Thoracic aorta (tissue), 2 donors: ENCODE measurements around the gene TMX3. TPM values are rescaled to one million over a fixed set of nuclear protein-coding genes. Genes with fewer than 3 reads are reported as not detected.

Experiments used
- ATAC-seq: fragments of 150-250 bp; one replicate; pipeline ENCODE4 v1.8.0; 2017; ENCODE audit warnings: low read depth; ENCODE audit not compliant: insufficient number of reproducible peaks, low FRiP score
- DNase-seq: peaks from one replicate; pipeline ENCODE4 v3.0.0-alpha.2; 2020; ENCODE audit warnings: low spot score
- H3K27ac ChIP-seq, 2 donors: fragments of 200-600 bp; sonication (generic); 1 replicate in 1 of 2; 2 replicates in 1 of 2; pipeline ENCODE4 v1.5.1; 2016; ENCODE audit warnings: mild to moderate bottlenecking in 2 of 2, moderate library complexity in 2 of 2
- H3K27me3 ChIP-seq: fragments of 200-600 bp; sonication (generic); replicated peaks from 2 replicates; pipeline ENCODE4 v1.6.0; 2016; ENCODE audit warnings: mild to moderate bottlenecking; ENCODE audit not compliant: insufficient read depth
- H3K36me3 ChIP-seq: fragments of 200-600 bp; sonication (generic); one replicate; pipeline ENCODE4 v1.5.1; 2016
- H3K4me1 ChIP-seq, 2 donors: fragments of 200-600 bp; sonication (generic); 1 replicate in 1 of 2; 2 replicates in 1 of 2; pipeline versions ENCODE4 v1.5.1 to v1.6.0; 2016; ENCODE audit warnings: low read depth in 2 of 2, mild to moderate bottlenecking in 1 of 2; ENCODE audit not compliant: control insufficient read depth in 1 of 2
- H3K4me3 ChIP-seq: fragments of 200-600 bp; sonication (generic); 2 replicates; pipeline ENCODE4 v1.5.1; 2016; ENCODE audit warnings: mild to moderate bottlenecking
- H3K9me3 ChIP-seq: fragments of 200-600 bp; sonication (generic); 2 replicates; pipeline ENCODE4 v1.5.1; 2016
- CTCF ChIP-seq: fragments of 200-600 bp; sonication (generic); IDR thresholded peaks from one replicate; pipeline ENCODE4 v1.5.1; 2019; ENCODE audit warnings: antibody characterized with exemption
- total RNA-seq, 2 donors: library from RNA; depleted of rRNA; stranded (reverse); fragments of >200 nt; gene quantifications; one replicate each; pipeline versions ENCODE4 v1.1.0 to v1.2.3, GENCODE V29; 2016

TMX3 gene
- total RNA-seq, 2 donors from 2014 or later = 41.3 to 57.4 TPM

GRCh38 chr18:68713796-68714195 lies 1.1 kb downstream of the TMX3 start:
- peak overlapping the region; percentile 83 for H3K4me3 ChIP-seq
- no peak for DNase-seq
- H3K27ac ChIP-seq = no peak overlapping the region
- H3K4me1 ChIP-seq = peaks cover 8 to 10% of the 10 kb centered on the region in 2 donors
- no peaks in the 10 kb centered on the region for H3K27me3 ChIP-seq
- H3K36me3 ChIP-seq = peaks cover 11% of the 10 kb centered on the region
- no peak for TF ChIP-seq CTCF
- no peak for ATAC-seq
- H3K9me3 ChIP-seq = no peaks in the 10 kb centered on the region

GRCh38 chr18:68713131-68713530 lies 1.8 kb downstream of the TMX3 start:
- DNase-seq = no peak
- H3K27me3 ChIP-seq = no peaks in the 10 kb centered on the region
- H3K4me3 ChIP-seq = no peak overlapping the region
- H3K27ac ChIP-seq = no peak overlapping the region
- H3K4me1 ChIP-seq = peaks cover 8 to 10% of the 10 kb centered on the region in 2 donors
- H3K36me3 ChIP-seq = peaks cover 15% of the 10 kb centered on the region
- no peak for ATAC-seq
- no peaks in the 10 kb centered on the region for H3K9me3 ChIP-seq
- no peak for TF ChIP-seq CTCF

- H3K4me1 ChIP-seq = peaks cover 0 to under 1% of the 10 kb centered on the region in 2 donors
- no peak overlapping the region for H3K4me3 ChIP-seq
- no peaks in the 10 kb centered on the region for H3K27me3 ChIP-seq
- no peak overlapping the region for H3K27ac ChIP-seq
- no peak for DNase-seq
- no peak for ATAC-seq
- peaks cover 19% of the 10 kb centered on the region for H3K36me3 ChIP-seq
- TF ChIP-seq CTCF = no peak
- H3K9me3 ChIP-seq = no peaks in the 10 kb centered on the region
Measured at GRCh38 chr18:68707646-68708045, 7.3 kb downstream of the TMX3 start.

- ATAC-seq (no peak), DNase-seq (no peak)
- Histone ChIP-seq H3K4me1 (no peaks in the 10 kb centered on the region), H3K9me3 (no peaks in the 10 kb centered on the region), H3K4me3 (no peak overlapping the region), H3K27me3 (no peaks in the 10 kb centered on the region), H3K27ac (no peak overlapping the region), H3K36me3 (peaks cover 12% of the 10 kb centered on the region)
- no peak for TF ChIP-seq CTCF
Measured at GRCh38 chr18:68705119-68705518, 9.8 kb downstream of the TMX3 start.

GRCh38 chr18:68703326-68703725 lies 11.6 kb downstream of the TMX3 start:
- Histone ChIP-seq H3K4me1 (no peaks in the 10 kb centered on the region), H3K4me3 (no peak overlapping the region), H3K27me3 (no peaks in the 10 kb centered on the region), H3K36me3 (peaks cover 6% of the 10 kb centered on the region), H3K27ac (no peak overlapping the region), H3K9me3 (no peaks in the 10 kb centered on the region)
- no peak for ATAC-seq
- no peak for TF ChIP-seq CTCF
- no peak for DNase-seq
